Measurements from ENCODE around the gene NDRG3. TPM values are rescaled to one million over a fixed set of nuclear protein-coding genes. Genes with fewer than 3 reads are reported as not detected.

The NDRG3 gene
- total and polyA plus RNA-seq, 4 donors, result 3.1 to 6.3 (median 4.5) TPM

DNA sequence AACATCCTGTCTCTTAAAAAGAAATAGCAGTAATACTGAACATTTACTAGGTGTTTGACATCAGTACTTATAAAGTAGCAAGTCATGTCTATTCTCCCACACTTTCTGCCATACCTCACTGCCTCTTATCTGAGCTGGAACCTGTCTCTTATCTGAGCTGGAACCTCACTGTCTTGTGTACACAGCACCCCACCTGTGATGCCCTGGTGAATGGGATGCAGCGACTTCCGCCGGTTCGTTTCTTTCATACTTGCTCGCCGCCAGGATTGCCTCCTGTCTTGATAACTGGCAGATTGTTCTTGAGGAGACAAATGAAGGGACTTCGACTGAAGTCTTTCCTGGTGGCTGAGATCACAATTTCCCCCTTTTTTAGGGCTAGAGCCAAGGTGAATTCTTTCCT is 24.8 kb upstream of the NDRG3 start:
- H3K27me3 ChIP-seq (ENCODE audit: control insufficient read depth in 4 of 4, insufficient read depth in 4 of 4, low read length in 3 of 4), result no peaks in the 10 kb centered on the region
- no peak for TF ChIP-seq EGR1 (IDR thresholded peaks at IDR 0.05; ENCODE audit: low read depth in 2 of 2)
- no peak for TF ChIP-seq FOXA2 (IDR thresholded peaks at IDR 0.05)
- no peak for TF ChIP-seq RXRA (IDR thresholded peaks at IDR 0.05)
- no peak for TF ChIP-seq FOXA1 (IDR thresholded peaks at IDR 0.05)
- TF ChIP-seq, protein P1, sequence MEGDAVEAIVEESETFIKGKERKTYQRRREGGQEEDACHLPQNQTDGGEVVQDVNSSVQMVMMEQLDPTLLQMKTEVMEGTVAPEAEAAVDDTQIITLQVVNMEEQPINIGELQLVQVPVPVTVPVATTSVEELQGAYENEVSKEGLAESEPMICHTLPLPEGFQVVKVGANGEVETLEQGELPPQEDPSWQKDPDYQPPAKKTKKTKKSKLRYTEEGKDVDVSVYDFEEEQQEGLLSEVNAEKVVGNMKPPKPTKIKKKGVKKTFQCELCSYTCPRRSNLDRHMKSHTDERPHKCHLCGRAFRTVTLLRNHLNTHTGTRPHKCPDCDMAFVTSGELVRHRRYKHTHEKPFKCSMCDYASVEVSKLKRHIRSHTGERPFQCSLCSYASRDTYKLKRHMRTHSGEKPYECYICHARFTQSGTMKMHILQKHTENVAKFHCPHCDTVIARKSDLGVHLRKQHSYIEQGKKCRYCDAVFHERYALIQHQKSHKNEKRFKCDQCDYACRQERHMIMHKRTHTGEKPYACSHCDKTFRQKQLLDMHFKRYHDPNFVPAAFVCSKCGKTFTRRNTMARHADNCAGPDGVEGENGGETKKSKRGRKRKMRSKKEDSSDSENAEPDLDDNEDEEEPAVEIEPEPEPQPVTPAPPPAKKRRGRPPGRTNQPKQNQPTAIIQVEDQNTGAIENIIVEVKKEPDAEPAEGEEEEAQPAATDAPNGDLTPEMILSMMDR (IDR thresholded peaks at IDR 0.05; ENCODE audit: low read depth, low read length, missing input control), result no peak
- TF ChIP-seq GABPA (IDR thresholded peaks at IDR 0.05 in 1 of 2, conservative IDR thresholded peaks at IDR 0.05 in 1 of 2), result no peak
- TF ChIP-seq YY1 (IDR thresholded peaks at IDR 0.05), result no peak
- TF ChIP-seq, protein P2, sequence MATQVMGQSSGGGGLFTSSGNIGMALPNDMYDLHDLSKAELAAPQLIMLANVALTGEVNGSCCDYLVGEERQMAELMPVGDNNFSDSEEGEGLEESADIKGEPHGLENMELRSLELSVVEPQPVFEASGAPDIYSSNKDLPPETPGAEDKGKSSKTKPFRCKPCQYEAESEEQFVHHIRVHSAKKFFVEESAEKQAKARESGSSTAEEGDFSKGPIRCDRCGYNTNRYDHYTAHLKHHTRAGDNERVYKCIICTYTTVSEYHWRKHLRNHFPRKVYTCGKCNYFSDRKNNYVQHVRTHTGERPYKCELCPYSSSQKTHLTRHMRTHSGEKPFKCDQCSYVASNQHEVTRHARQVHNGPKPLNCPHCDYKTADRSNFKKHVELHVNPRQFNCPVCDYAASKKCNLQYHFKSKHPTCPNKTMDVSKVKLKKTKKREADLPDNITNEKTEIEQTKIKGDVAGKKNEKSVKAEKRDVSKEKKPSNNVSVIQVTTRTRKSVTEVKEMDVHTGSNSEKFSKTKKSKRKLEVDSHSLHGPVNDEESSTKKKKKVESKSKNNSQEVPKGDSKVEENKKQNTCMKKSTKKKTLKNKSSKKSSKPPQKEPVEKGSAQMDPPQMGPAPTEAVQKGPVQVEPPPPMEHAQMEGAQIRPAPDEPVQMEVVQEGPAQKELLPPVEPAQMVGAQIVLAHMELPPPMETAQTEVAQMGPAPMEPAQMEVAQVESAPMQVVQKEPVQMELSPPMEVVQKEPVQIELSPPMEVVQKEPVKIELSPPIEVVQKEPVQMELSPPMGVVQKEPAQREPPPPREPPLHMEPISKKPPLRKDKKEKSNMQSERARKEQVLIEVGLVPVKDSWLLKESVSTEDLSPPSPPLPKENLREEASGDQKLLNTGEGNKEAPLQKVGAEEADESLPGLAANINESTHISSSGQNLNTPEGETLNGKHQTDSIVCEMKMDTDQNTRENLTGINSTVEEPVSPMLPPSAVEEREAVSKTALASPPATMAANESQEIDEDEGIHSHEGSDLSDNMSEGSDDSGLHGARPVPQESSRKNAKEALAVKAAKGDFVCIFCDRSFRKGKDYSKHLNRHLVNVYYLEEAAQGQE (IDR thresholded peaks at IDR 0.05), result no peak
- TF ChIP-seq HNF4G (IDR thresholded peaks at IDR 0.05), result no peak
- TF ChIP-seq, protein P3, sequence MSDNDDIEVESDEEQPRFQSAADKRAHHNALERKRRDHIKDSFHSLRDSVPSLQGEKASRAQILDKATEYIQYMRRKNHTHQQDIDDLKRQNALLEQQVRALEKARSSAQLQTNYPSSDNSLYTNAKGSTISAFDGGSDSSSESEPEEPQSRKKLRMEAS (IDR thresholded peaks at IDR 0.05), result no peak
- TF ChIP-seq, protein P4, sequence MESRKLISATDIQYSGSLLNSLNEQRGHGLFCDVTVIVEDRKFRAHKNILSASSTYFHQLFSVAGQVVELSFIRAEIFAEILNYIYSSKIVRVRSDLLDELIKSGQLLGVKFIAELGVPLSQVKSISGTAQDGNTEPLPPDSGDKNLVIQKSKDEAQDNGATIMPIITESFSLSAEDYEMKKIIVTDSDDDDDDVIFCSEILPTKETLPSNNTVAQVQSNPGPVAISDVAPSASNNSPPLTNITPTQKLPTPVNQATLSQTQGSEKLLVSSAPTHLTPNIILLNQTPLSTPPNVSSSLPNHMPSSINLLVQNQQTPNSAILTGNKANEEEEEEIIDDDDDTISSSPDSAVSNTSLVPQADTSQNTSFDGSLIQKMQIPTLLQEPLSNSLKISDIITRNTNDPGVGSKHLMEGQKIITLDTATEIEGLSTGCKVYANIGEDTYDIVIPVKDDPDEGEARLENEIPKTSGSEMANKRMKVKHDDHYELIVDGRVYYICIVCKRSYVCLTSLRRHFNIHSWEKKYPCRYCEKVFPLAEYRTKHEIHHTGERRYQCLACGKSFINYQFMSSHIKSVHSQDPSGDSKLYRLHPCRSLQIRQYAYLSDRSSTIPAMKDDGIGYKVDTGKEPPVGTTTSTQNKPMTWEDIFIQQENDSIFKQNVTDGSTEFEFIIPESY (IDR thresholded peaks at IDR 0.05), result no peak
- TF ChIP-seq NR2F2 (IDR thresholded peaks at IDR 0.05), result no peak
- no peak for TF ChIP-seq HNF4A (conservative IDR thresholded peaks at IDR 0.05)
- TF ChIP-seq RAD21 (IDR thresholded peaks at IDR 0.05), result no peak
- no peak for TF ChIP-seq SP1 (IDR thresholded peaks at IDR 0.05)
- no peak for TF ChIP-seq JUND (IDR thresholded peaks at IDR 0.05)
- no peak overlapping the region for H3K9ac ChIP-seq (ENCODE audit: low read depth in 1 of 2, low read length in 2 of 2)
- WGBS, result 94% methylated on average over 7 of the region's 7 CpGs
- no peak overlapping the region for H3K27ac ChIP-seq (ENCODE audit: low read depth in 1 of 2, low read length in 2 of 2)
- H3K36me3 ChIP-seq (ENCODE audit: control insufficient read depth in 4 of 4, insufficient read depth in 3 of 4, low read depth in 1 of 4, low read length in 3 of 4), result peaks cover 0 to 2% (median 1%) of the 10 kb centered on the region in 4 donors
- no peak for DNase-seq (ENCODE audit: low spot score)
- H3K4me3 ChIP-seq (ENCODE audit: low read depth in 1 of 3, low read length in 3 of 3), result no peak overlapping the region
- no peaks in the 10 kb centered on the region for H3K9me3 ChIP-seq (ENCODE audit: control insufficient read depth in 4 of 4, low read length in 3 of 4)
- H3K4me1 ChIP-seq (ENCODE audit: control insufficient read depth in 4 of 4, insufficient read depth in 4 of 4, low read length in 3 of 4), result peaks cover 0 to 16% (median 12%) of the 10 kb centered on the region in 4 donors

Data from liver (tissue), 9 donors.